Gastroesophageal sphincter (tissue), 3 donors: ENCODE results near the gene LIN9.

ENCODE experiments used
- CTCF ChIP-seq, 4 experiments: fragments of 200-600 bp in 2 of 4; fragments of 450-650 bp in 2 of 4; sonication (generic) in 1 of 4; IDR thresholded peaks; one replicate each; pipeline ENCODE4 v1.5.1; 2017 to 2019; ENCODE audit warnings: antibody characterized with exemption in 4 of 4, mild to moderate bottlenecking in 2 of 4, moderate library complexity in 2 of 4
- EP300 ChIP-seq: sonication (generic); formaldehyde crosslinking; IDR thresholded peaks from one replicate; pipeline ENCODE4 v1.6.1; 2017; ENCODE audit warnings: antibody characterized with exemption, mild to moderate bottlenecking
- POLR2A ChIP-seq, 2 donors: fragments of 450-650 bp; IDR thresholded peaks; one replicate each; pipeline ENCODE4 v1.6.1; 2017; ENCODE audit warnings: antibody characterized with exemption in 2 of 2, mild to moderate bottlenecking in 2 of 2, moderate library complexity in 1 of 2

DNA sequence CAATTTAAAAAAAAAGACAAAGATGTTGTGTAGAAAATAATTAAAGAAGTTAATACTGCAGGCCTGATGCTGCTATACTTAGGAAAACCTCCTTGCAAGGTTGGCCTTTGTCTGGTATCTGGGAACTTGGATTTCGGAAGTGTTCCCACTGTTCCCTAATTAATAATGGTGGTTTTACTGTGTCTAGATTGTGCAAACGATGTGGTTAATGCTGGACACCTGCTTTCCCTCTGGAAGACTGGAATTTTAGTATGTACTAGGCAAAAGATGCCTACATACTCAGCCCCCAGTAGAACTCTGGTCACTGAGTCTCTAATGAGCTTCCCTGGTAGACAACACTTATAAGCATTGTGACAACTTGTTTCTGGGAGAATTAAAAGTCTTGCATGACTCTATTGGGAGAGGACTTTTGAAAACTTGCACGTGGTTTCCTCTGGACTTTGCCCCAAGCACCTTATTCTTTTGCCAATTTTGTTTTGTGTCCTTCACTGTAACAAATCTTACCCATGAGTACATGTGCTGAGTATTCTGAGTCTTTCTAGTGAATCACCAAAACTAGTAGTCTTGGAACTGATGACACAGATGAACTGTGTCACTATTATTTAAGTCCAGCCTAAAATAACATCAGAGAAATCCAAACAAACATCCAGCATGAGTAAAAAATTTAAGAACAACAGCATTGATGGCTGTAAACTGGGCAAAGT is 40.4 kb downstream of the LIN9 start:
- TF ChIP-seq EP300 (no peak), CTCF (IDR thresholded peaks at IDR 0.05) (no peak), POLR2A (IDR thresholded peaks at IDR 0.05) (no peak)
